Fibroblast of the aortic adventitia (primary cell): ENCODE results near the gene RNF166. TPM values are rescaled to one million over a fixed set of nuclear protein-coding genes. Genes with fewer than 3 reads are reported as not detected.

Experiments
- DNase-seq: peaks from one replicate; pipeline ENCODE4 v3.0.0-alpha.2; 2010; ENCODE audit warnings: low read depth
- H3K4me3 ChIP-seq: 2 replicates; pipeline ENCODE4 v1.5.1; 2011; ENCODE audit warnings: low read depth, mild to moderate bottlenecking, control low read depth, low read length, moderate library complexity
- total RNA-seq: library from RNA; depleted of rRNA; stranded (reverse); fragments of >200 nt; gene quantifications from 2 replicates; pipeline ENCODE4 v1.2.3, GENCODE V29; 2012; ENCODE audit warnings: low replicate concordance
- TF ChIP-seq, protein P1 (sequence below): IDR thresholded peaks from 2 replicates; pipeline ENCODE4 v1.5.1; 2011; ENCODE audit warnings: mild to moderate bottlenecking, low read length, control low read depth, inconsistent platforms; ENCODE audit not compliant: insufficient read depth

The RNF166 gene
- total RNA-seq, 1 donor, result 10.2 TPM

DNA sequence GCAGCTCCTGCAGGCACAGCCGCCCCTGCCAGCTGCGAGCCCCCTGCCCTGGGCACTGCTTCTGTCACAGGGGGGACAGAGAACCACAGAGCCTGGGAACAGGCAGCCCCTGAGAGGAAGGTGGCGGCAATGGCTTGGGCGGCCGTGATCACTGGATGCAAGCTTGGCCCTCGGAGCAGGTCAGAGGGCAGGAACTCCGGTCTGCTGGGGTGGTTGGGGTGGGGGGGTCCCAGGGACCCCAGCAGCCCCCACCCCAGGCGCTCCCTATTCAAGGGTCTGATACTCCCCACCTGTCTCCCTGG lies 53.5 kb downstream of the RNF166 start:
- H3K4me3 ChIP-seq, result no peak overlapping the region
- TF ChIP-seq, protein P1, sequence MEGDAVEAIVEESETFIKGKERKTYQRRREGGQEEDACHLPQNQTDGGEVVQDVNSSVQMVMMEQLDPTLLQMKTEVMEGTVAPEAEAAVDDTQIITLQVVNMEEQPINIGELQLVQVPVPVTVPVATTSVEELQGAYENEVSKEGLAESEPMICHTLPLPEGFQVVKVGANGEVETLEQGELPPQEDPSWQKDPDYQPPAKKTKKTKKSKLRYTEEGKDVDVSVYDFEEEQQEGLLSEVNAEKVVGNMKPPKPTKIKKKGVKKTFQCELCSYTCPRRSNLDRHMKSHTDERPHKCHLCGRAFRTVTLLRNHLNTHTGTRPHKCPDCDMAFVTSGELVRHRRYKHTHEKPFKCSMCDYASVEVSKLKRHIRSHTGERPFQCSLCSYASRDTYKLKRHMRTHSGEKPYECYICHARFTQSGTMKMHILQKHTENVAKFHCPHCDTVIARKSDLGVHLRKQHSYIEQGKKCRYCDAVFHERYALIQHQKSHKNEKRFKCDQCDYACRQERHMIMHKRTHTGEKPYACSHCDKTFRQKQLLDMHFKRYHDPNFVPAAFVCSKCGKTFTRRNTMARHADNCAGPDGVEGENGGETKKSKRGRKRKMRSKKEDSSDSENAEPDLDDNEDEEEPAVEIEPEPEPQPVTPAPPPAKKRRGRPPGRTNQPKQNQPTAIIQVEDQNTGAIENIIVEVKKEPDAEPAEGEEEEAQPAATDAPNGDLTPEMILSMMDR, result no peak
- DNase-seq, result no peak

DNA sequence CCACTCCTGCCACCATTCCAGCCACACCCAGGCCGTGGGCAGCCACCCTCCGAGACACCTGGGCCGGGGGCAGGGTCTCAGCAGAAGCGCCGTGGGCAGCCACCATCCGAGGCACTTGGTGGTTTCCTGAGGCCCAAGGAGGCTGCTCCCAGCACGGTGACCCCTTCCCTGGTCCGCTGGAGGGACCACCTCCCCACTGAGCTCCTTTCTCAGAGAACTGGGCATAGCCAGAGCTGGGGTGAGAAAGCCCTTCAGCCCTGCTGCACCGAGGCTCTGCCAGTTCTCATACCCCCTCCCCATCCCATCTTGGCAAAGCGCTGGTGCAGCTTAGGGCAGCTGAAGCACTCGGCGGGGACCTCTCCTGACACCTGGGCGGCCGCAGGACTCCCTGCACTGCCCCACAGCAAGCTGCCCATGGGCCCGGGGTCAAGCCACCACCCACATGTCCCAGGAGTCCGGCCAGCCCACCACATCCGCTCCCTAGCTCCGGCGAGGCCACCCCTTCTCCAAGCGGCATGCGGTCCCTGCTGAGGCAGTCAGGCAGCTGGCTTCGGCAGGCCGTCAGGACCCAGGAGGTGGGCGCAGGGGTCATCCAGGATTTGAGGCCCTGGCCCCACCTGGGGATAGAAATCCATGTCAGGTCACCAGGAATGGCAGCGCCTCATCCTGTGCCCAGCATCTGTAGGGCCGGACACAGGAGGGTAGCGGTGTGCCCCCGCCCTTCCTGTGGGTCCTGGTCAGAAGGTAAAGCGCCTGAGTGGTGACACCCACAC lies 54.0 kb downstream of the RNF166 start:
- DNase-seq, result no peak
- no peak overlapping the region for H3K4me3 ChIP-seq
- TF ChIP-seq, protein P1, result no peak

DNA sequence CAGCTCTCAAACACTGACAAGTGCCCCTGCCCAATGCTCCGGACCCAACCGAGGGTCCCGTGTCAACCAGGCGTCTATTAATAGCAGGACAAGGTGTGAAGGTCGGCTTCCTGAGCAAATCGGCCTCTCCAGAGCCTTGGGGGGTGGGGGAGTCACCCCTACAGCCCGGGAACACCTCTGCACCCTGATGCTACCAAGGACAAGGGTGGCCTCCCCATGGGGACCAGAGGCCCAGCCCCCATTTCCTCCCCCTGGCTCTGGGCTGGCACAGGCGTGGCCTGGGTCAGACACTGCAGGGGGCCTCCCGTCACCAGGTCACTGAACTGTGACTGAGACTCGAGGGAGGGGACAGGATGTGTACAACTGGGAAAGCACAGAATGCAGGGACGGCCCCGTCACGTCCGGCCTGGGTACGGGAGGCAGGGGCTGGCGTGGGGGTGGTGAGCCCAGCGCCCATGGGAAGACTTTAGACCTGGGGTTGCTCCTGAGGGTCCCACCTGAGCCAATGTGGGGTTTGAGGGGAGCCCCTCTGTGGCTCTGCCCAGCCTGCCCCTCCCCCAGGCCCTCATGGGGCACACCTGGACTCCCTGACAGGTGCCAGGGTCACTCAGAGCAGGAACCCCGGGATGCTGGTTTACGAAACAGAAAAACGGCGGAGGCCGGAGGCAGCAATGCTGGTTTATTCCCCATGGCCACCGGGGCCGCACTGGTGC lies 54.8 kb downstream of the RNF166 start:
- TF ChIP-seq, protein P1, result no peak
- DNase-seq, result no peak
- H3K4me3 ChIP-seq, result peak overlapping the region; percentile 77

DNA sequence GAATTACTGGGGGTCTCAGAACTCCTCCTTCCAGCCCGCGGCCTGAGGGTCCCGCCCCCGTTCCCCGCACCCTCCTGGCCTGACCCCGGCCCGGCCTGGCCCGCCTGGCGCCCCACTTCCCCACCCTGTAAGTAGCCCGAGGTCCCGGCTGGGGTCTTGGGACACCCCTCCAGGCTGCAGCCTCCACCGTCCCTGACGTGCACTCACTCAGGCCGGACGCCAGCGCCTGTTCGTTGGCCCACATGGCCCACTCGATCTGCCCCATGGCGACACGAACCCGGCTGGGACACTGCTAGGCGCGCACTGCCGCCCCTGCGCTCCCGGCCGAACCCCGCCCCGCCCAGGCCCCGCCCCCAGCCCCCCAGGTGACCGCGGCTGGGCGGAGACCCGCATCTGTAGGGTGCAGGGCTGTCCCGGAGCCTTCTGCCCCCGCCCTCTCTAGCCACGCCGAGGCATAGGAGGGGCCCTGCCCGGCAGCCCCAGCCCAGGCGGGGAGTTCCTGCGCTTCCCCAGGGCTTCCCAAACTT lies 55.4 kb downstream of the RNF166 start, which contains the start of gene CYBA:
Gene CYBA, minus strand, starts transcription at position 305 of the 527 bp plus-strand sequence. Its CDS starts 40 bp downstream, at position 265.
- H3K4me3 ChIP-seq, result peak within 1 kb of the TSS; percentile 77
- TF ChIP-seq, protein P1, result no peak
- DNase-seq, result peak; percentile 39

DNA sequence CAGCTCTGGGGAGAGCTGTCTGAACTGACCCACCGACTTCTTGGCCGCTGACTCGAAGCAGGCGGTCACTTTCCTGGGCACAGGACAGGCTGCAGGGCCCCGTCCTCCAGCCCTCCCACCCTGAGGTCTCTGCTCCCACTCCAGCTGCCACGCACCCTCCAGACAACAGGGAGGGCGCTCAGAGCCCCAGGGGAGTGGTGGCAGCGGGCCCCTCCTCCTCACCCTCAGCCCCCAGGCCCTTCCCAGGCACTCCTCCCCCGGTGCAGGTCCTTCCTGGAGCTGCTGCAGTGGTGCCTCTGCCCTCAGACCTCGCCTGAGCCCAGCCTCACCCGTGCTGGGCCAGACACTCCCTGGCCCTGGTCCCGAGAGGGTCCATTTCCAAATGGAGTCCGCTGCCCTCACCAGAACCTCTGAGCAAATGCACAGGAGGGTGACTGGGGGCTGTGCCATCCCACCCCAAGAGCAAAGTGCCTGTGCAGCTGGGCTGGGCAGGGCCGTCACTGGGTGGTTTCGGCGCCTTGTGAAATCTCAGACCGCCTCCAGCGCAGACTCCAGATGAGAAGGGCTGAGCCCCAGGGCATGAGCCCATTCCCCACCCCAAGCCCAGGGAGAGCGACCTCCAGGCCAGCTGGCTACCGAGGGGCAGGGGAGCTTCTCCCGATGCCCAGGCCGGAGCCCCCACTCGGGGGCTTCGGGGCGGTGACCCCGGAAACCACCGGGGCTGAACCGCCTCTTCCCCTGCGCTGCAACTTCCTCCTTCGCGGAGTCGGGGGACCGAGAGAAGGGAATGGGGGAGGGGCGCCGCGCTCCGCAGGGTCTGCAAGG lies 56.1 kb downstream of the RNF166 start:
- TF ChIP-seq, protein P1, result no peak
- peak overlapping the region; percentile 77 for H3K4me3 ChIP-seq
- DNase-seq, result no peak

DNA sequence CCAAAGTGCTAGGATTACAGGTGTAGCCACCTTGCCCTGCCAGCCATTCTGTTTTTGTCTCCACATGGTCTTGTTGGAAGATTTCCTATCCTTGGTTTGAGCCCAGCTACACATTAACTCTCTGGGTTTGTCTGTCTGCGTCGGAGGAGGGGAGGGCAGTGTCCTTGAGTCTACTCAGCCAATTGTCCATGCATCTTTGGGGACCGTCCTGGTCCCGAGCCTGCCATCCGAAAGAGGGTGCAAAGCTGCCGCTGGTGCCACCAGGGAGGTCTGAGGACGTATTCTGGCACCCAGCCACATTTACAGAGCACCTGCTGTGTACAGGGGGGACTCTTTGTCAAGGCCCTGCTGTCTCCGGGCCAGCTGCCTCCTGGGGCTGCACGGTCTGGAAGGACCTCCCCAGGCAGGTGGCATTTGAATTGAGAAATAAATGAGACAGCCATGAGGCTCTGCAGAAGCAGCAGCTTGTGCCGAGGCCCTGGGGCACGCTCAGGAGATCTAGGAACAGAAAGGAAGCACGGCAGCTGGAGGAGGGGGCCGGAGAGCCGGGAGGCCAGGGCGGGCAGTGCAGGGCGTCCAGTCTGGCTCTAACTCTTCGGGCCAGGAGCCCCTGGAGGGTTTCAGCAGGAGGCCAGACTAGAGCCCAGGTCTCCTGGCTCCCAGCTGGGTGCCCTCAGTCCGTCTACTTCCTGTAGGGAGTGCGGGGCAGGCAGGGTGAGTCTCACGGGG lies 56.8 kb downstream of the RNF166 start:
- TF ChIP-seq, protein P1, result no peak
- no peak overlapping the region for H3K4me3 ChIP-seq
- DNase-seq, result no peak
